H1 (cell line): Measurements from ENCODE around the gene RTEL1. TPM values are rescaled to one million over a fixed set of nuclear protein-coding genes. Genes with fewer than 3 reads are reported as not detected.

Experiments
- CTCF ChIA-PET: fragments of 300-600 bp; sonication (Branson Sonifier 250); formaldehyde crosslinking; loops from one replicate; lab custom pipeline; 2021; ENCODE audit not compliant: partially characterized antibody; lab: Charles Lee
- POLR2A ChIA-PET: fragments of 300-600 bp; sonication (Branson Sonifier 250); formaldehyde crosslinking; loops from one replicate; lab custom pipeline; 2021; ENCODE audit warnings: inconsistent platforms; ENCODE audit not compliant: partially characterized antibody; lab: Charles Lee
- DNase-seq, 2 experiments: peaks; one replicate each; pipeline versions ENCODE4 v3.0.0 to v3.0.0-alpha.2; 2010 to 2022; ENCODE audit warnings: low spot score in 2 of 2, low read depth in 1 of 2, mixed read lengths in 1 of 2
- FAIRE-seq: peaks from 2 replicates; lab custom pipeline; 2011; peaks lifted over from hg19 to GRCh38; lab: Jason Lieb, UNC
- H2AFZ ChIP-seq: 2 replicates; pipeline ENCODE4 v1.8.1; 2012; ENCODE audit warnings: low read length, inconsistent platforms
- H2AK5ac ChIP-seq: 2 replicates; pipeline ENCODE4 v1.6.1; 2013; ENCODE audit warnings: low read depth, low read length
- H2BK120ac ChIP-seq: replicated peaks from 2 replicates; pipeline ENCODE3; 2013; ENCODE audit warnings: low read depth, low read length, inconsistent platforms
- H2BK12ac ChIP-seq: 2 replicates; pipeline ENCODE4 v1.6.1; 2013; ENCODE audit warnings: low read depth, low read length
- H2BK15ac ChIP-seq: 2 replicates; pipeline ENCODE4 v1.6.1; 2013; ENCODE audit warnings: low read length
- H2BK20ac ChIP-seq: 2 replicates; pipeline ENCODE4 v1.6.1; 2013; ENCODE audit warnings: low read length
- H2BK5ac ChIP-seq: 2 replicates; pipeline ENCODE4 v1.6.1; 2013; ENCODE audit warnings: low read depth, low read length
- H3K14ac ChIP-seq: 2 replicates; pipeline ENCODE4 v1.6.1; 2013; ENCODE audit warnings: inconsistent platforms; ENCODE audit not compliant: insufficient read length
- H3K18ac ChIP-seq: 2 replicates; pipeline ENCODE4 v1.6.1; 2013; ENCODE audit warnings: low read length; ENCODE audit errors: extremely low read depth
- H3K23ac ChIP-seq: 2 replicates; pipeline ENCODE4 v1.6.1; 2013; ENCODE audit warnings: inconsistent platforms; ENCODE audit not compliant: insufficient read length
- H3K23me2 ChIP-seq: 2 replicates; pipeline ENCODE4 v1.6.1; 2013; ENCODE audit warnings: low read depth, low read length
- H3K27ac ChIP-seq: 2 replicates; pipeline ENCODE4 v1.6.1; 2011; ENCODE audit warnings: low read depth, low read length, inconsistent platforms
- H3K27me3 ChIP-seq, 4 experiments: replicated peaks in 1 of 4; 1 replicate in 1 of 4; 2 replicates in 3 of 4; pipeline versions ENCODE4 v1.6.1 to v1.8.1; 2011 to 2013; ENCODE audit warnings: low read length in 3 of 4, mild to moderate bottlenecking in 3 of 4, inconsistent platforms in 2 of 4, mixed read lengths in 2 of 4, moderate library complexity in 1 of 4; ENCODE audit not compliant: control insufficient read depth in 3 of 4, insufficient read depth in 3 of 4; ENCODE audit errors: extremely low read depth in 1 of 4
- H3K36me3 ChIP-seq, 4 experiments: 2 replicates each; pipeline versions ENCODE4 v1.6.1 to v1.8.1; 2011 to 2013; ENCODE audit warnings: mild to moderate bottlenecking in 4 of 4, low read length in 3 of 4, moderate library complexity in 2 of 4, control low read depth in 1 of 4, inconsistent platforms in 1 of 4; ENCODE audit not compliant: insufficient read depth in 4 of 4, control insufficient read depth in 2 of 4
- H3K4ac ChIP-seq: replicated peaks from 2 replicates; pipeline ENCODE3; 2013; ENCODE audit warnings: low read length, low read depth, mixed read lengths, inconsistent platforms; ENCODE audit not compliant: insufficient read length
- H3K4me1 ChIP-seq, 4 experiments: replicated peaks in 1 of 4; 1 replicate in 1 of 4; 2 replicates in 3 of 4; pipeline versions ENCODE4 v1.6.1 to v1.8.1; 2011 to 2013; ENCODE audit warnings: low read length in 3 of 4, inconsistent platforms in 2 of 4, mixed read lengths in 1 of 4; ENCODE audit not compliant: insufficient read depth in 4 of 4, control insufficient read depth in 3 of 4
- H3K4me2 ChIP-seq, 2 experiments: 2 replicates each; pipeline versions ENCODE4 v1.6.1 to v1.8.1; 2011 to 2013; ENCODE audit warnings: low read depth in 2 of 2, low read length in 2 of 2, control low read depth in 1 of 2, inconsistent platforms in 1 of 2, mild to moderate bottlenecking in 1 of 2; ENCODE audit not compliant: insufficient read depth in 1 of 2
- H3K4me3 ChIP-seq, 4 experiments: fragments of 200-600, 300-600 bp in 1 of 4; sonication (generic), shearing (Covaris generic), sonication (Bioruptor Twin) in 1 of 4; 2 replicates each; pipeline versions ENCODE4 v1.5.1 to v1.8.1; 2011 to 2016; ENCODE audit warnings: low read length in 4 of 4, low read depth in 3 of 4, control low read depth in 2 of 4, inconsistent platforms in 2 of 4, mild to moderate bottlenecking in 2 of 4, mixed read lengths in 1 of 4, moderate library complexity in 1 of 4; ENCODE audit not compliant: insufficient read depth in 2 of 4; ENCODE audit errors: extremely low read depth in 1 of 4
- H3K56ac ChIP-seq: replicated peaks from 2 replicates; pipeline ENCODE3; 2013; ENCODE audit warnings: low read depth, mild to moderate bottlenecking, mixed read lengths, low read length, inconsistent platforms; ENCODE audit not compliant: insufficient read length
- H3K79me1 ChIP-seq: 2 replicates; pipeline ENCODE4 v1.6.1; 2013; ENCODE audit warnings: low read depth, low read length, control low read depth
- H3K79me2 ChIP-seq, 2 experiments: 2 replicates each; pipeline versions ENCODE4 v1.6.1 to v1.8.1; 2012 to 2013; ENCODE audit warnings: low read length in 2 of 2, mild to moderate bottlenecking in 2 of 2, inconsistent platforms in 1 of 2; ENCODE audit not compliant: insufficient read depth in 2 of 2, control insufficient read depth in 1 of 2
- H3K9ac ChIP-seq, 4 experiments: replicated peaks in 1 of 4; 1 replicate in 1 of 4; 2 replicates in 3 of 4; pipeline versions ENCODE4 v1.6.1 to v1.8.1; 2011 to 2013; ENCODE audit warnings: low read depth in 3 of 4, low read length in 3 of 4, control low read depth in 2 of 4, mild to moderate bottlenecking in 2 of 4, moderate library complexity in 2 of 4, inconsistent platforms in 1 of 4; ENCODE audit errors: extremely low read depth in 1 of 4
- H3K9me3 ChIP-seq, 2 experiments: 2 replicates each; pipeline versions ENCODE4 v1.6.1 to v1.8.1; 2012 to 2013; ENCODE audit warnings: mild to moderate bottlenecking in 2 of 2, moderate library complexity in 2 of 2, control low read depth in 1 of 2, inconsistent platforms in 1 of 2, low read depth in 1 of 2, low read length in 1 of 2, mixed read lengths in 1 of 2; ENCODE audit not compliant: insufficient read depth in 2 of 2
- H4K20me1 ChIP-seq, 2 experiments: replicated peaks in 1 of 2; 2 replicates each; pipeline versions ENCODE3 to v1.8.1; 2011 to 2013; ENCODE audit warnings: inconsistent platforms in 2 of 2, low read length in 2 of 2, mild to moderate bottlenecking in 1 of 2; ENCODE audit not compliant: insufficient read depth in 2 of 2, control insufficient read depth in 1 of 2
- H4K5ac ChIP-seq: 2 replicates; pipeline ENCODE4 v1.6.1; 2013; ENCODE audit warnings: low read length, low read depth, mixed read lengths, inconsistent platforms; ENCODE audit not compliant: insufficient read length
- H4K8ac ChIP-seq: 2 replicates; pipeline ENCODE4 v1.8.0; 2013; ENCODE audit warnings: mild to moderate bottlenecking, moderate library complexity, low read length, inconsistent platforms; ENCODE audit not compliant: insufficient read depth; ENCODE audit errors: extremely low read depth
- H4K91ac ChIP-seq: replicated peaks from 2 replicates; pipeline ENCODE3; 2013; ENCODE audit warnings: low read length, mixed read lengths, inconsistent platforms; ENCODE audit not compliant: insufficient read length
- ASH2L ChIP-seq: fragments of 200-600, 300-600 bp; sonication (generic); IDR thresholded peaks from one replicate; pipeline ENCODE4 v1.7.1; 2017; ENCODE audit warnings: low read length
- BRCA1 ChIP-seq: IDR thresholded peaks from 2 replicates; pipeline ENCODE4 v1.6.1; 2012; ENCODE audit warnings: low read depth, low read length, improper control_type of control experiment
- CTCF ChIP-seq, 3 experiments: IDR thresholded peaks; 1 replicate in 2 of 3; 2 replicates in 1 of 3; pipeline versions ENCODE4 v1.5.1 to v1.6.1; 2011; ENCODE audit warnings: low read length in 3 of 3, mild to moderate bottlenecking in 3 of 3, inconsistent platforms in 2 of 3, low read depth in 1 of 3, moderate library complexity in 1 of 3; ENCODE audit not compliant: insufficient read depth in 1 of 3; ENCODE audit errors: control extremely low read depth in 1 of 3
- KDM4A ChIP-seq: IDR thresholded peaks from one replicate; pipeline ENCODE4 v1.7.1; 2012; ENCODE audit warnings: low read depth, mild to moderate bottlenecking, moderate library complexity, low read length, inconsistent platforms; ENCODE audit not compliant: severe bottlenecking
- SAP30 ChIP-seq: fragments of 300-600 bp; sonication (generic); IDR thresholded peaks from 2 replicates; pipeline ENCODE4 v1.7.1; 2012; ENCODE audit warnings: low read length, moderate library complexity, mild to moderate bottlenecking, inconsistent platforms; ENCODE audit not compliant: insufficient read depth, insufficient replicate concordance
- SIN3A ChIP-seq, 2 experiments: IDR thresholded peaks in 1 of 2; conservative IDR thresholded peaks in 1 of 2; 2 replicates each; pipeline ENCODE4 v1.6.1; 2011 to 2012; ENCODE audit warnings: low read length in 2 of 2, improper control_type of control experiment in 1 of 2, low read depth in 1 of 2, mild to moderate bottlenecking in 1 of 2
- WGBS, 2 experiments: shearing (Covaris generic) in 1 of 2; methylation state at CpG; one replicate each; pipeline versions ENCODE4 v1.1.6 to v1.1.7; 2013 to 2015; ENCODE audit warnings: low lambda C conversion rate in 2 of 2, mixed read lengths in 2 of 2, inconsistent platforms in 1 of 2, low coverage in 1 of 2, missing lambda C conversion rate in 1 of 2; ENCODE audit not compliant: insufficient replicate concordance in 2 of 2, insufficient coverage in 1 of 2, insufficient read length in 1 of 2; ENCODE audit errors: extremely low coverage in 1 of 2, missing lambda C conversion rate in 1 of 2; 5-methylcytosine and 5-hydroxymethylcytosine counted together
- polyA plus RNA-seq, 7 experiments: library from polyadenylated mRNA; depleted of rRNA in 3 of 7; stranded (reverse) in 5 of 7; unstranded in 2 of 7; fragments of >200 nt in 5 of 7; fragments of 200-250 nt in 2 of 7; gene quantifications; 1 replicate in 5 of 7; 2 replicates in 1 of 7; 4 replicates in 1 of 7; pipeline versions ENCODE4 v1.2.1 to v1.2.3, GENCODE V29; 2011 to 2013; ENCODE audit warnings: missing spikeins in 2 of 7, mixed read lengths in 2 of 7
- total RNA-seq: library from RNA; stranded (reverse); fragmentation: NEBNext Ultra II Directional; extraction: Animal tissue kit (Norgen Biotek cat#: 25700); gene quantifications from 2 replicates; pipeline ENCODE4 v1.2.1, GENCODE V29; 2021

The RTEL1 gene
- total and polyA plus RNA-seq, 2 of the 8 experiments (the other 6 are each of a cell fraction or from before 2014, with no cell fraction given): 16.2 to 37.1 TPM

GRCh38 chr20:63645218-63645617 is 12.9 kb upstream of the RTEL1 start:
- Histone ChIP-seq H2AK5ac (no peak overlapping the region), H3K79me2 (no peaks in the 10 kb centered on the region), H4K91ac (no peak overlapping the region), H3K56ac (no peak overlapping the region), H2BK12ac (no peak overlapping the region), H3K4me3 (no peak overlapping the region), H3K36me3 (no peaks in the 10 kb centered on the region; a peak in 1 of 8 replicates), H2BK5ac (no peak overlapping the region), H3K18ac (no peak overlapping the region), H3K4me2 (no peak overlapping the region), H2BK15ac (no peak overlapping the region), H3K27ac (no peak overlapping the region), H4K20me1 (peaks cover 3 to 8% of the 10 kb centered on the region in 2 experiments), H3K14ac (no peak overlapping the region), H2AFZ (no peak overlapping the region), H3K79me1 (no peaks in the 10 kb centered on the region; the same call in none of the 2 replicates), H3K9me3 (no peaks in the 10 kb centered on the region), H3K23me2 (peaks cover 7% of the 10 kb centered on the region; the same call in 1 of the 2 replicates)
- CTCF ChIA-PET: interaction anchor here (1.2 to 1.4 kb wide), 4 partner anchors 12 to 116 kb away, joined by 3 to 4 read pairs (median 4); partner anchors contain the start of gene RTEL1
- no peak for DNase-seq
- WGBS, 2 experiments: 96% methylated on average over 3 of the region's 4 CpGs; no CpG with 5 or more reads in 1 of the 2 experiments
- TF ChIP-seq BRCA1 (no peak), SAP30 (no peak), SIN3A (conservative IDR thresholded peaks at IDR 0.05 in 1 of 2, IDR thresholded peaks at IDR 0.05 in 1 of 2; ENCODE audit: low read depth in 1 of 2, low read length in 2 of 2) (no peak), ASH2L (no peak), KDM4A (no peak), CTCF (IDR thresholded peaks at IDR 0.05; ENCODE audit: control extremely low read depth in 1 of 3, insufficient read depth in 1 of 3, low read depth in 1 of 3, low read length in 3 of 3) (no peak)
- TF ChIP-seq, all 59 proteins: peak for 0
- H3K23ac ChIP-seq: no peak overlapping the region
- no peak overlapping the region for H2BK120ac ChIP-seq
- no peak overlapping the region for H4K8ac ChIP-seq
- no peak overlapping the region for H3K9ac ChIP-seq
- no peak overlapping the region for H4K5ac ChIP-seq
- H3K27me3 ChIP-seq: no peaks in the 10 kb centered on the region; a peak in 1 of 7 replicates
- no peak overlapping the region for H3K4ac ChIP-seq
- H3K4me1 ChIP-seq: peaks cover 0 to 14% (median 1%) of the 10 kb centered on the region in 4 experiments; a peak in 3 of 7 replicates
- H2BK20ac ChIP-seq: no peak overlapping the region
- no peak for FAIRE-seq
- POLR2A ChIA-PET: interaction anchor here (1.0 to 3.1 kb wide), 2 partner anchors 13 to 18 kb away, joined by 3 to 11 read pairs; partner anchors contain the start of genes GMEB2 and RTEL1
